Measurements from ENCODE around the gene PDE4D.

The PDE4D gene

DNA sequence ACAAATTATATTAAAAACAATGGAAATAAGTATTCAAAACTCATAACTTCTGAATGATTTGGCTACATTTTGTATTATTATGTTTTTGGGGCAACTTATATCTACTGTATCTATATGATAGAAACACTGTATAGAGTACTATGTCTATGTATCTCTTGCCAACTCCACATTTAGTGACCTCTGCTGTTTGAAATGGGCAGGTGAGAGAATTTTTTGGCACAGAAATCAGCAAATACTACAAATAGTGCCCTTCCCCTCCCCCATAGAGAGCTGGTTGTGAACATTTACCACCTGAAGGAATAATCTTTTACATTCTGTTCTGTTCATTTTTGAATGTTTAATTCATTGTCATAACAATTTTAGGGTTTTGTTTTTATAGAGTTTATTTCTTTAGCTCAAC lies 545.3 kb downstream of the PDE4D start:
- DNase-seq, result no peak

DNA sequence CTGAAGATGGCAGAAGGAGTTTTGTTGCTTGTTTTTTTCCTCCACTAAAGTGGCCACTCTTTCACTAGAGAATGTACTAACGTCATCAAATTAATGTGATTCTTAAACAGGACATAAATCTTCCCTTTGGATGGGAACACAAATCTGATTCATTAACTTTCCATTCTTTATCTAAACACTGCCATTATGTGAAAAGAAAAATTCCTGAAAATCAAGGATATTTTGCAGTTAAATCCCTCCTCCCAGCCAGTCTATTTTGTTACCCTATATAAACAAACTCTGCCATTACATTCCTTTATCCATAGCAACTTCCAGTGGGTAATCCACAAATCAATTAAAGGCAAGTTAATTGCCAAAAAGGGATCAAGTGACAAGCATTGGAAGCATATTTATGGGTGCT lies 546.5 kb downstream of the PDE4D start:
- DNase-seq, result no peak

- DNase-seq, result no peak
These were observed 547.0 kb downstream of the PDE4D start for GRCh38 chr5:59346514-59346913.

- peak; percentile 36 for DNase-seq
These were observed 551.3 kb downstream of the PDE4D start for GRCh38 chr5:59342181-59342580.

DNA sequence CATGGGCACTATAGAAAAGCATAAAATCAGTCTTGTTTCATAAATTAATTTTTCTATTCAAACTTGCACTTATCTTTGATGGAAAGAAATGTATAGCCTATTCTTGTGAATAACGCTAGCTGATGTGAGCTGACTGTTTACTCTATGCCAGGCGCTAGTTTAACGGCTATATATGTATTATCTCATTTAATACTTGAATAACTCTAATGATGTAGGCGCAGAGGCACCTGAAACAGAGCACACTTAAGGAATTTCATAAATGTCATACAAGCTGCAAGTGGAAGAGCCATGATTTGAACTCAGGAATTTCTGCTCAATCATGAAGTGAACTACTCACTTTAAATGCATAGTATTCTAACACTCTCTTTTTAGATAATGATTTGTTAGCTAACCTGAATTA lies 551.8 kb downstream of the PDE4D start:
- no peak for DNase-seq

DNA sequence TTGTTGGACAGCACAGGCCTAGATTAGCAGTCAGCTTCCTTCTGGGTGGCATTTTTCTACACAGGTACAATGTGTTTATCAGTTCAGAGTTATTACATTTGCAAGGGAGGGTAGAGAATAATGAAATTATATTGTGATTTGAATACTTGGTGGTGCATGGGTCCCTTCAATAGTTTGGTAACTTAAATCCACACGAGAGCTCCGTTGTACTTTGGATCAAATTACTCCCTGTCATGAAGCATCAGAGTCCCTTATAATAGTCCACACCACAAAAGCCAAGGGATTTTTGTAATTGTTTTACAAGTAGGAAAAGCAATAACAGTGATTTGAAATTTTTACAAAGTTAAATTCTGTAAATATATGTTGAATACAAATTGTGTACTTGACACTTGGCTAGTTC lies 552.4 kb downstream of the PDE4D start:
- DNase-seq, result no peak

DNA sequence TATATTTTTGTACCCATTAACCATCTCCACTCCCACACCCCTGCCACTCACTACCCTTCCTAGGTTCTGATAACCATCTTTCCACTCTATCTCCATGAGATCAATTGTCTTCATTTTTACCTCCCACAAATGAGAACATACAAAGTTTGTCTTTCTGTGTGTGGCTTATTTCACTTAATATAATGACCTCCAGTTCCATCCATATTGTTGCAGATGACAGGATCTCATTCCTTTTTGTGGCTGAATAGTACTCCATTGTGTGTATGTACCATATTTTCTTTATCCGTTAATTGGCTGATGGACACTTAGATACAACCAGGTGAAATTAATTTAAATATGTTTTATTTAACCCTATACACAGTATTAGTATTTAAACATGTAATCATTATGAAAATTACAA lies 552.9 kb downstream of the PDE4D start:
- DNase-seq, result no peak

DNA sequence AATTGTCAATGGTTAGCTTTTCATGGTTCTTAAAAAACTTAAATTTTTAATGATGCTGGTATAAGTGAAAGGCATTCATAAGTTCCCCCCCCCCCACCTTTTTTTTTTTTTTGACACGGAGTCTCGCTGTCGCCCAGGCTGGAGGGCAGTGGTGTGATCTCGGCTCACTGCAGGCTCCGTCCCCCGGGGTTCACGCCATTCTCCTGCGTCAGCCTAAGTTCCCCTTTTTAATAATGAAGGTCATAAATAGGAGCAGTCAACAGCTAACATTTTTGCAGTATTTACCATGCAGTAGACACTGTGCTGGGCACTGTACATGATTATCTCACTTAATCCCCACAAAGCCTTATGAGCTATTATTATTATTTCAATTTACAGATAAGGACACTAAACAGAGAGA lies 556.3 kb downstream of the PDE4D start:
- DNase-seq, result no peak

DNA sequence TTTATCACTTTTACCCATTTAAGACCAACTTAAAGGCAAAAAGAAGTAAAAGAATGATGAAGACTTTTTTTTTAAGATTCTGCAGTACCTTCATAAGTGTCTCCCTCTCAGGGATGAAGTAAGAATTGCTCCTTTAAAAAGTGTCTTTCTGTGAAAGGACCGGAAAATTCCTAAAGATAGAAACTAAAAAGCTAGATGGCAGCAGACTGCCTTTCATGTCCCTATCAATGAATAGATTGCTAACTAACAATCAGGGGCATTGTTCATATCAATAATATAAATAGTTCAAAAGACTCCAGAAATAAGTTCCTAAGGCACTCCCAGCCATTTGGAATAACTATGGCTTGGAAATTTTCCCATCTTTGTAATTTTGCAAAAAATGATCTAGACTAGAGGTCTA lies 558.0 kb downstream of the PDE4D start:
- DNase-seq, result no peak

DNA sequence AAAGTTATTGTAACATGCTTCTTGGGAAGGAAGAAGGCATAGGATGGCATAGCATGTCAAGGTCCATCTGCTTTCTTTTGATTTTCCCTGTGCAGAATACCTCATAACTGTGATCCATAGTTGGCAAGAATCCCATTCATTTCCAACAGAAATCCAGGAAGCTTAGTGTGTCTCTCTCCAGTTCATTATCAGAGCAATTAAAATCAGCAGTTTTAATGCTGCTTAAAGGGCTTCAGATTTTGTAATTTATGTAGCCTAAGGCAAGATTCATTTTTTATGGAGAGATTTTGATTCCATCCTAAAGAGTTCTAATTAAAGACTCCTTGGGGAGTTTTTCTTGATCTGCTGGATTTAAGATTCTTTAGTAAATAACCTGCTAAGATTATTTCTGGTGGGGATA lies 560.1 kb downstream of the PDE4D start:
- no peak for DNase-seq

GRCh38 chr5:59332236-59332973 lies 561.1 kb downstream of the PDE4D start:
- DNase-seq, result no peak

DNA sequence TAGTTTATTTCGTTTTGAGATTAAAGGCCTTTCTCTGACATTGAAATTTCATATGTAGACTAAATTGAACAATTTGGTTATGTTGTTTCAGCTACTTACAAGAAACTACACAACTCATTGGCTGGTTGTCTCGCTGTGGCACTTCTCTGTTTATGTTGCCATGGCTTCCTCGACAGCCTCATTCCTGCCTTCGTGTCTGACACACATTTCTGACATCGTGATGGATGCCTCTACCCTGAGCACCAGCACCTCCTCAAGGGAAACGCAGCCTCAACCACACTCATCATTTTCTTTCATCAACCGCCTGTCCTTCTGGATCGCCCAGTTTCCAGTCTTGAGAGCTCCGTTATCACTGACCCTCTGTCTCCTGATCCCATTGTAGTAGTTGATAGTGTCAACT lies 562.8 kb downstream of the PDE4D start:
- DNase-seq, result no peak

DNA sequence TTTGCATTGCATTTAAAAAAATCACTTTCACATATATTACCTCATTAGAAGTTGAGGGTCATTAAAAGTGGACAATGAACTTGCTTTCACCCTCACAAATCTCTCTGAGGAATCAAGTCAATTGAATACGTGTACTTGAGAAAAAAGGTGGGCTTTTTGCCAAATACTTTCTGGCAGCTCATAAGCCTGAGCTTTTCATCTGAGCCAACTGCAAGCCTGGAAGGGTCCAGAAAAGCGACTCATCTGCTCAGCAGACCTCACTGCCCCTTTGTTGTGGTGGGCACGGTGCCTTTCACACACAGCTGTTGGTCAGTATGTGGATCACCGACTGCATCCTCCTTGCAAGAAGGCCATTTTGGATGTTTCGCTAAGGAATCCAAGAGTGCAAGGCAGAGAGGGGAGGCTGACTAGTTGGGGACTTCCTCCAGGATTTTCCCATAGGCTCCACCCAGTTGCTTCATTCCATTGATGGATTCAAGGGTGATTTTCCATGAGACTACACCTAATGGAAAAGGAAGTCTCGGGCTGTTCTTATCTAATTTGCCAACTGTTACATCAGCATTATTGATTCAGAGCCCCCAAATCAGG lies 564.7 kb downstream of the PDE4D start:
- peak; percentile 71 for DNase-seq

GRCh38 chr5:59327191-59327980 lies 566.1 kb downstream of the PDE4D start:
- no peak for DNase-seq

DNA sequence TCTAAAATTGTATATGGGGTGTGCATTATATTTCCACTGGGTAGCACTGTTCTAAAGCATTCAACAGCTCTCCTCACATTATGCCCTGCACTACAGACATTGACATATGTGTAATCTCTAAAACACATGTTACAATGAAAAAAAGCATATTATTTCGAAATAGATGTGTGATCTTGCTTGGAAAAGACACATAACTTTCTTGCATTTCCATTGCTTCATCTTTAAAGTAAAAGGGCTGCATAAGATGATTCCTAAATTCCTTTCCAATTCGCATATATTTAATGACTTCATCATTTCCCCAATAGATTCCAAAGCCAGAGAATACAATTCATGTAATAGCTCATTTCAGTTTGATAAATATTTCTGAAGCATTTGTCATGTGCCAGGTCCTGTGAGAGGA lies 566.9 kb downstream of the PDE4D start:
- DNase-seq, result peak; percentile 58

DNA sequence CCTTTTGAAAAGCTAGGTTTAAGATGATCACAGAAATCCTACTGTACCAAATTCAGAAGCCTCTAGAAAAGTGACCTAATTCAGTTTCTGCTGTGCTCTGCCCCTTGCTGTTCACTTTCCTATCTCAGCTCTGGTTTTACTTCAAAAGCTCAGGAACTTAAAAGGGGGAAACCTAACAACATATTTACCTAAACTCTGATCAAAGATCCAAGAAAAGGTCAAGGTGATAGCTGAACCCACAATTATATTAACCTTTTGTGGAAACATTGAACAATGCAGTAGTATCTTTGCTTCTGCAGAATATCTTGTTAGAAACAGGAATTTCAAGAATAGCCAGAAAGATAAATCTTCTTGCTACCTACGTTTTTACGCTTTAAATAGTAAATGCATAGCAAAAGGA lies 568.5 kb downstream of the PDE4D start:
- DNase-seq, result no peak

DNA sequence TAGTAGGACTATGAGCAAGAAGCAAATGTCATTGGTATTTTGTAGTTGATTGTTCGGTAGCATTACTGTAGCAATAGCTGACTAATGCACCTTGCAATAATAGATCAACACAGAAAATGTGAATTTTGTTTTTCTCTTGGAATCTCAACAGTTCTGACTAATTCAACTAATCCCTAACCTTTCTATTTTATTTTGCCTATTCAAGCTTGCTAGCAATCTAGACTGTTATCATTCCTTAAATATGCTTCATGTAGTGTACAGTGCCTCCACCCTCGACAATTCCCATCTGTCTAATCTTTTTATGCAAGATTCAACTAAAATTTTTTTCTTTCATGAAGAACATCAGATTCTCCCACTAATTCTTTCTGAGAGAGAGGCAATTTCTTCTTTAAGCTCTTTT lies 570.6 kb downstream of the PDE4D start:
- no peak for DNase-seq

DNA sequence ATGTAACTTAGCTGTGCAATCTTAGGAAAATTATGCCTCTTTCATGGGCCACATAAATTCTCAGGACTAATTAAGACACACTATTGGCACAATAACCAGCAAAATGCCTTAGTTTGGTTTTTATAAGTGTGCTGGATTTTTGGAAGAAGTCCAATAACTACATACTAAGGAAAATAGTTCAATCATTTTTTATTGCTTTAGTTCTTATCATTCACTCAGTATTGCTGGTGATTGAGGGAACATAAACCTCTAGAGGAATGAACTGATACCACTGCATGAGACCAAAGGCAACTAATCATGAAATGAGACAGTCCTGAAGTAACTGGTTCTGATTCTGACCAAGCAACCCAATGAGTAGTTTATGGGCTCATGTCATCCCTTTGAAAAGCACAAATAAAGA lies 571.5 kb downstream of the PDE4D start:
- DNase-seq, result no peak

GRCh38 chr5:59321642-59322041 lies 571.9 kb downstream of the PDE4D start:
- no peak for DNase-seq

DNA sequence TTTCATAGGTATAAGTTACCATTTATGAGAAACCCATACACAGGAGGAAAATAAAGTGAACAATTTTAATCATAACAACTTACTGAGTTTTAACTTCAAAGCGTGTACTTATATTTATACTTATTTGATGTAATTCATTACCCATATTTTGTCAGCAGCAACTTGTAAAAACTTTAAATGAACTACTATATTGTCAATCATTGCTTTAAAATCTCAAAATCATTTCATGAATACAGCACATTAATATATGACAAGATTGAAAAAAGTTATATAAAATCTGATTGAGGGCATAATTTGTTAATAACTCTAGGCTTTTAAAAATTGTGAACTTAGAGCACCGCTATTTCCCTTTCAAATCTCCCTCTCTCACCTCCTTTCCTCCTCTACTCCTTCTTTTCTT lies 573.1 kb downstream of the PDE4D start:
- no peak for DNase-seq

DNA sequence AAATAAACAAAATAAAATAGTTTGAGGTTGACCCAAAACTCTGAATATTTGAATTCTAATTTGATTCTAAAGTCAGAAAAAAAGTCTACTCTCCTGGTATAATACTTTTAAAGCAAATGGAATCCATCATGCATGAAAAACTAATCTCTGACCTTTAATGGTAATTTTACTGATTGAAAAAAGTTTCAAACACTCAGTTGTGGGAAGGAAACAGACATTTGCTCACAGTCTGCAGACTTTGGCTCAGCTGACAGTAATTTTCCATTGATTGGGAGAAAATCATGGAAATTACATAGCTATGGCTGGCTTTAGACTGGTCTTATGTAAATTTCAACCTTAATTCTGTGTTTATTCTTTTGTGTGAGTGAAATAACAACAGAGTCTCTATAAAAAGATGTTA lies 574.3 kb downstream of the PDE4D start:
- no peak for DNase-seq

GRCh38 chr5:59317774-59318205 lies 575.7 kb downstream of the PDE4D start:
- no peak for DNase-seq

DNA sequence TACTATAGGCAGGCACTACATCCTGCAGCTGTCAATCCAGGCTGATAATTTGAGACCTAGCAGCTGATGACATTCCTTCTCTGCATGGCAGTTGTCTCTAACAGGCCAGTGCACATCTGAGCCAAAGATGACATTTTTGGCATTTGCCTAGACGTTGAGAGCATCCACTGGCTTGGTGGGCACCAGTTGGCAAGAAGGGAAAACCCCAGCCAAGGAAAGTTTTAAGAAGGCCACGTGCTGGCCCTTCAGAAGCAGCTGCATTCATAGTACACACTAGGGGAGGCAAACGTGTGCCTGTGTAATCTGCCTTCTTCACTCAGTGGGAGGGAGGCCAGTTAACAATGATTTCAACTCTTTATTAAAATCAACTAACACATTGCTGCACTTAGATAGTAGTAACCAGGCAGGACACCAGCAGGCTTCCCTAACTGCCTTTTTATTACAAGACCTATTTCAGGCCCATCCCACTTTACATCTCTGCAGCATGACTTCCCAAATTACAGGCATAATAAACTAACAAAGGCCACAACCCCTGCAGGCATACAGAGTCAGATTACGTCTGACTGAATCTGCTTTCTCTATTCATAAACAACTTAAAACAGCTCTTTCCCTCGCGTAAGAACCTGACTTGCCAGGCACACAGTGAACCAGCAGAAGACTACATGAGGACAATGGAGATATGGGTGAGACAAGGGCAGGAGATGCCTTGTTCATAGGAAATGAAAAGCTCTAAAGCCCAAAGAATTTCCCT lies 576.3 kb downstream of the PDE4D start:
- DNase-seq, result no peak
